Measurements from ENCODE around the gene NATD1.
"Not testable (repeated sequence)": the region's sequence is repeated elsewhere in the genome, so short reads cannot be mapped to it uniquely, and the experiment has no call there.

The NATD1 gene

DNA sequence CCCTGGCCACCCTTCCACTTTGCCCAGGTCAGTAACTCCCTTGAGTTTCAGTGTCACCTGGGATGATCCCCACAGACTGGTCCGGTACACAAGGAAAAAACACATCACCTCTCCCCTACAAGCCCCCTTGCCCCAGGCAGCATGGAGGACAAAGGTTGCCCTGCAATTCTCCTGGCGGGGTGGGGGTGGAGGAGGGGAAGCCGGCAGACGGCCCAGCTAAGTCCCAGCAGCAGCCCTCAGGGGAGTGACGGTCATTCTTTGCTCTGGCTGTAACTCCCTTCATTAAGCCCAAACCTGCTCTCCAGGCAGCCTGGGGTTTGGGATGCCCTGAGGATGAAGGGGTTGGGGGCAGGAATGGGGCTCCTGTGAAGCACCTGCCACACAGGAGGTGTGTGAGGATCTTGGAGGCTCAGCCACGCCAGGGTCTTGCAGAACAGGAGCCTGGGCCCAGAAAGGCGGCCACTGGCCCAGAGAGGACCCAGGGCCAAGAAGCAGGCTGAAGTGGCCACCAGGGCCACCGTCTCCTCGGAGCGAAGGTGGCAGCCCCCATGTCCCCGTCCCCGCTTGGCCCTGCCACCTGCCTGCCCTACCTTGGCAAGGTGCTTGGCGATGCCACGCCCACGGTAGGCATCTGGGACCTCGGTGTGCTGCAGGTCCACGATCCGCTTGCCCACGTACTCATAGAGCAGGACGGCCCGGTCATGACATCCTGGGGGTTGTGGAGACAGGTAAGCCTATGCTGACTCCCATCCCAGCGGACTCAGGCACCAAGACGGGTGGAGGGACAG, 9.5 kb downstream of the NATD1 start:
- no peak for DNase-seq

GRCh38 chr17:21242780-21243515, 10.3 kb downstream of the NATD1 start:
- DNase-seq = no peak

- no peak for DNase-seq
Observed at GRCh38 chr17:21242026-21242697, 11.0 kb downstream of the NATD1 start.

DNA sequence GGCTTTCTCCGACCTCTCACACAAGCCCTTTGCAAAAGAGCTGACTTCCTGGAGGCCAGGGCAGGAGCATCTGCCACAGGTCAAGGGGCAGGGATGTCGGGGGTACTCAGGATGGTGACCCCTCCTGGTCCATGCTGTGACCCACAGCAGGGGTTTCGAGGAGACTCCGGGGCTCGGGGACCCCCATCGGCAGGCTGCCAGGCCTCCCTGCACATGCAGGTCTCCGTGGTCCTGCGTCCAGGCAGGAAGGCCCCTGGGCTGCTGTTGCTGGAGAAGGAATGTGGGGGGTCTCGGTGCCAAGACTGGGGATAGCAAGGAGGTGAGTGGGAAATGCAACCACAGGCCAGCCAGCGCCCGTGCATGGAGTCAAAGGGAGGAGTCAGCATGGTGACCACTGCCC, 11.6 kb downstream of the NATD1 start:
- no peak for DNase-seq

GRCh38 chr17:21240369-21241055, 12.7 kb downstream of the NATD1 start:
- DNase-seq = no peak

GRCh38 chr17:21239680-21240368, 13.4 kb downstream of the NATD1 start:
- no peak for DNase-seq

DNA sequence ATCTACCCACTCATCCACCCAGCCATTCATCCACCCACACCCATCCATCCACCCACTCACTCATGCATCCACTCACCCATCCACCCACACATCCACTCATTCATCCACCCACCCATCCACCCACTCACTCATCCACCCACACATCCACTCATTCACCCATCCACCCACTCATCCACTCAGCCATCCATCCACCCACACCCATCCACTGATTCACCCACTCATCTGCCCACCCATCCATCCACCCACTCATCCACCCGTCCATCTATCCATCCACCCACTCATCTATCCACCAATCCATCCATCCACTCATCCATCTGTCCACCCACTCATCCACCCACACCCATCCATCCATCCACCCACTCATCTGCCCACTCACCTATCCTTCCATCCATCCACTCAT, 17.3 kb downstream of the NATD1 start:
- no peak for DNase-seq

- DNase-seq = no peak
Observed at GRCh38 chr17:21233581-21234347, 19.4 kb downstream of the NATD1 start.

- DNase-seq = no peak
Observed at GRCh38 chr17:21232033-21232749, 21.0 kb downstream of the NATD1 start.

DNA sequence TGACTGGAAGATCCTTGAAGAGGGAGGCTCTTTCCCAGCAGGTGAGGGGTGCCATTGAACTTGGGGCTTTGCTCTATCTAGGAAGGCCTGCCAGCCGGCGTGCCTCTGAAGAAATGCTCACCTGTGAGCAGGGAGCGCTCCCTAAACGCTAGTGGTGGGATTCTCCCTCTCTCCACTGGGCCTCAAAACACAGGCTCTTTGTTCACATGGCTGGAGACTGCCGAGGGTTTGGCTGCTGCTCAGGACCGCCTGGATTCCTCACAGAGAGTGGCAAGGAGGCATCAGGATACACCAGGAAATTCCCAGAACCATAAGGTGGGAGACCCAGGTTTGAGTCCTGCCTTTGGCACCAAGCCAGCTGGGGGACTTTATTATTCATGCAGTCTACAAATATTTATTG, 21.7 kb downstream of the NATD1 start:
- no peak for DNase-seq

DNA sequence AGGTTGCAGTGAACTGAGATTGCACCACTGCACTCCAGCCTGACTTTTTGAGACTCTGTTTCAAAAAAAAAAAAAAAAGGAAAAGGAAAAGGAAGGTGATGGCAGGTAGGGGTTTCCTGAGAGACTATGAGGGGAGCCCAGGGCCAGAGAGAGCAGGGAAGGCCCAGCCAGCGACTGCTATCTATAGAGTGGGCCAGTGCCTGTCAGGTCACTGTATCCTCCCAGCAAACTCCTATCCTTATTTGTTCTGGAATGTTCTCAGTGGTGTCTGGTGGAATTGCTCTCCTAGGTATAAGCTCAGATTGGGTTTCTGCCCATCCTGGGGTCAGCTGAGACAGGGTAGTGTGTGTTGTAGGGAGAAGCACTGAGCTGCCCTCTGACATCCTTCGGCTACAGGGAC, 24.4 kb downstream of the NATD1 start:
- DNase-seq = no peak

GRCh38 chr17:21228111-21228510, 25.1 kb downstream of the NATD1 start:
- DNase-seq = no peak

DNA sequence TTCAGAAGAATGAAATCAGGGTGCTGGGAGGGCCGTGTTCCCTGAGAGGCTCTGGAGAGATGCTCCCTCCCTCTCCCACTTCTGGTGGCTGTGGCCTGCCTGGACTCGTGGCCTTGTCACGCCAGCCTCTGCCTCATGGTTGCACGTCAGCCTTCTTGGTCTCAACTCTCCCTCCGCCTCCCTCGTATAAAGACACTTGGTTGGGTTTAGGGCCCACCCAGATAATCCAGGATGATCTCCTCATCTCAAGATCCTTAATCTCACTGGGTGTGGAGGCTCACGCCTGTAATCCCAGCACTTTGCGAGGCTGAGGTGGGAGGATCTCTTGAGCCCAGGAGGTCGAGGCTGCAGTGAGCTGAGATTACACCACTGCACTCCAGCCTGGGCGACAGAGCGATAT, 25.9 kb downstream of the NATD1 start:
- DNase-seq = not testable (repeated sequence)

DNA sequence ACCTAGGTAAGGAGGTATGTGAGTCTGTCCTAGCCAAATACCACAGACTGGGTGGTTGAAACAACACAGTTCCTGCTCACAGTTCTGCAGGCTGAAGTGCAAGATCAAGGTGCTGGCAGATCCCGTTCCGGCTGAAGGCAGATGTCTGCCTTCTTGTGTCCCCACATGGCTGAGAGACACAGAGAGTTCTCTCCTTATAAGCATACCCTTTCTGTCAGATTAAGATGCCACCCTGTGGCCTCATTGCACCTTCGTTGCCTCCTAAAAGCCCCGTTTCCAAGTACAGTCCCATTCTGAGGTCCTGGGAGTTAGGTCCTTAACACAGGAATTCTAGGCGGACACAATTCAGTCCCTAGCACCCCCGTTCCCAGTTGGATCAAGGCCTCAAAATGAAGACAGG, 30.1 kb downstream of the NATD1 start:
- DNase-seq = no peak

DNA sequence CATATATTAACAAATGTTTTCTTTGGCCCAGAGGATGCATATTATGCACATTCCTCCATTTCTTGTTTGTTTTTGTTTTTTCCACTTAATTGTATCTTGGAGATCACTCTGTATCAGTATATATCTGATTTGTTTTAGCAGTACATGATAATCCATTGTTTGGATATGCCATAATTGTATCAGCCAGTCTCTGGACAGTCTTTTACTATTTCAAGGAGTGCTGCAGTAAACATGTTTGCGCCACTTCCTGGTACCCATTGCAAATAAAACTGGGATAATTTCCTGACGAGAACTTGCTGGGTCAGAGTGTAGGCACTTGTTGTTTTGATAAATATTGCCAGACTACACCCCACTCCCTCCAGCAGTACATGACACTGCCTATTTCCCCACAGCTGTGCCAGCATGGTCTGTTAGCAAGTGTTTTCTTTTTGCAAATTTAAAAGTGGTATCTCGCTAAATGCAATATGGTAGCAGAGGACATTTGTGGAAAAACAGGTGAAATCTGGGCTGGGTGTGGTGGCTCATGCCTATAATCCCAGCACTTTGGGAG, 34.3 kb downstream of the NATD1 start:
- no peak for DNase-seq

- no peak for DNase-seq
Observed at GRCh38 chr17:21218101-21218500, 35.1 kb downstream of the NATD1 start.

DNA sequence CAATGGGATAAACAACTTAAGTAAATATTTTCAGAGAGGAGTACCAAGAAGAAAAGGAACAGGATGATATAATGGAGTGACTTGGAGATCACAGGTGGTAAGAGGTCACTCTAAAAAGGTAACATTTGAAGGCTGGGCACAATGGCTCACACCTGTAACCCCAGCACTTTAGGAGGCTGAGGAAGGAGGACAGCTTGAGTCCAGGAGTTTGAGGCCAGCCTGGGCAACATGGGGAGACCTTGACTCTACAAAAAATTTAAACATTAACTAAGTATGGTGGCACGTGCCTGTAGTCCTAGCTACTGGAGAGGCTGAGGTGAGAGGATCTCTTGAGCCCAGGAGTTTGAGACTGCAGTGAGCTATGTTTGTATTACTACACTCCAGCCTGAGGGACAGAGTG, 35.9 kb downstream of the NATD1 start:
- no peak for DNase-seq

DNA sequence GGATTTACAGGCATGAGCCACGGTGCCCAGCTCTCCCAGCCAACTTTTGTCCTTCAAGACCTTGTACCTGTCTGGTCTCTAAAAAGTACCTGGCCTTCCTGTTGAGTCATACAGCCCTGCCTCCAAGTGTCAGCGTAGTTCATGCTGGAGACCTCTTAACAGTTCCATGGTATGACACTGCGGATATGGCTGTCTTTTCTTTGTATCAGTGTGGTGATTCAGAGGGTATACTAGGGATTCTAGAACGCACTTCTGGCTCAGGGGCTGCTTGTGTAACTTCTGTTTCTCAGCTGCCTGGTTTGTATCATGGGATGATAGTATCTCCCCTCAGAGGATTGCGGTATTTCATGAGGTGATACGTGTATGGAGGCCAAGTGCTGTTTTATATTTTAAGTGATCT, 37.3 kb downstream of the NATD1 start:
- DNase-seq = no peak

DNA sequence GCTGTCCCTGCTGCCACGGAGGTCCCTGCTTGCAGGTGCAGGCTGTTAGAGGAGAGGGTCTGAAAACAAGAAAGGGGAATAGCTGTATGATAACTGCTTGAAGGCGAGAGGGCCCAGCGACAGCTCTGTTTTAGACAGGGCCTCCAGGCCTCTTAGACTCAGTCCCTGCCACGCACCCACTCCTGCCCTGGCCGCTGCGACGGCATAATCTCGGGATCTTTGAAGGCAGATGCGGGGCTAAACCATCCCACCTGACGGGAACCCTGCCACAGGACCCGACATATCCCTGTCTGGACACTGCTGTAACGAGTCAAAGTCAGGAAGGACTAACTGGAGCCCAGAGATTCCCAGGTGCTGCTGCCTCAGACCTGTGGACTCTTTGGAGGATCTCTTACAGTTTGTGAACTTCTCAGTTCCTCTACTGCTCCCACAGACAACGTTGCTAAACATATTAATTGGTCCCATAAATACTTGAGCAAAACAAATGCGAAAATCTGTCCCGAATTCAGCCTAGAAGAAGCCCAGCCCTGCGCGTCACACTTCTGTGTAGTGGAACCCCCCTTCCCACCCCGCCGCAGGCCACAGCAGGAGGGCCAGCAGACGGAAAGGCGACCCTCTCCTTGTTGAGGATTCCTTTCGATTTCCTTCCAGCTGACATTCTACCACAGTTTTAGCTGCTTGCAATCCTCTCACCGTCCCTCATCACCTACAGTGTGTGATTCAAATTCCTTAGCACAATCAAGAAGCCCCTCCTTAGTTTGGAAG, 38.3 kb downstream of the NATD1 start:
- DNase-seq = peak; percentile 7

Measured in CD4-positive, alpha-beta T cell treated with Interleukin-21 for 1 hour (primary cell).